ENCODE data around the gene TIAM1.

TIAM1 gene

DNA sequence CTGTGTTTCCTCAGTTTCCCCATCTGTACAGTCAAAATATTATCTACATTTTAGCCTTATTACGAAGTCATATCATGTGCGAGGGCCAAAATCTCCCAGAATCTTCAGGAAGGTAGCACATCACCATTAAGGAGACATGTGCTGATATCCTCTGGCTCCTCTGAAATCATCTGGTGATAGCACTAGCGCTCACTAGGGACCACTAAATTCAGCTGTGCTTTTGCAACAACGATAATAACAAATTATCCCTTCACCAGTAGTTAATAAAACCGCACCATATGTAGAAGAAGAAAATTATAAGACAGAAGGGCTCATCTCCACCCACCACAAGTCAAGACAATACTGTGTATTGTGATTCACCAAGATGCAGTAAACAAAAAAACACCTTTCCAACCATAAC lies 53.3 kb downstream of the TIAM1 start:
- H3K9me3 ChIP-seq (ENCODE audit: control insufficient read depth, low read length) = no peaks in the 10 kb centered on the region
- H3K27me3 ChIP-seq (ENCODE audit: control insufficient read depth, insufficient read depth, low read length) = no peaks in the 10 kb centered on the region
- H3K36me3 ChIP-seq (ENCODE audit: control insufficient read depth, insufficient read depth, low read length) = no peaks in the 10 kb centered on the region
- peaks cover 14% of the 10 kb centered on the region for H3K4me1 ChIP-seq (ENCODE audit: control insufficient read depth, insufficient read depth, low read length)
- no peak overlapping the region for H3K9ac ChIP-seq (ENCODE audit: low read length)
- H3K4me3 ChIP-seq (ENCODE audit: low read length) = no peak overlapping the region

DNA sequence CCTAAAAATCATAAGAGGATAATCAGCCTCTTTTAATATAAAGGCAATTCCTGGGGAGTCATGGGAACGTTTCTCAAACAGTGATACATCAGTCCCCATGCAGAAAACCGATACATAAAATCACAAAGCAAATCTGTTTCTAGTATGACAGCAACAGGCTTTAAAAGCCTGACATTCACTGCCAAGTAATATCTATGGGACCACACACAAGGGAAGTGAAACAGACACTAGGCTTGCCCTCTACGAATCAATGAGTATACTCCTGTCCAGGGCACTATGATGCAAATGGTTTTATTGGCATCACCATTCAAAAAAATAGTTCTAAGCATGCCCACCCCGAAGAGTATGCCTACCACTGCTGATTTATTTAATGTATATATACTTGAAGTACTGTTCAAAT lies 54.4 kb downstream of the TIAM1 start:
- H3K9ac ChIP-seq (ENCODE audit: low read length) = no peak overlapping the region
- H3K9me3 ChIP-seq (ENCODE audit: control insufficient read depth, low read length) = no peaks in the 10 kb centered on the region
- H3K27me3 ChIP-seq (ENCODE audit: control insufficient read depth, insufficient read depth, low read length) = no peaks in the 10 kb centered on the region
- peaks cover 19% of the 10 kb centered on the region for H3K4me1 ChIP-seq (ENCODE audit: control insufficient read depth, insufficient read depth, low read length)
- no peak overlapping the region for H3K4me3 ChIP-seq (ENCODE audit: low read length)
- no peaks in the 10 kb centered on the region for H3K36me3 ChIP-seq (ENCODE audit: control insufficient read depth, insufficient read depth, low read length)

DNA sequence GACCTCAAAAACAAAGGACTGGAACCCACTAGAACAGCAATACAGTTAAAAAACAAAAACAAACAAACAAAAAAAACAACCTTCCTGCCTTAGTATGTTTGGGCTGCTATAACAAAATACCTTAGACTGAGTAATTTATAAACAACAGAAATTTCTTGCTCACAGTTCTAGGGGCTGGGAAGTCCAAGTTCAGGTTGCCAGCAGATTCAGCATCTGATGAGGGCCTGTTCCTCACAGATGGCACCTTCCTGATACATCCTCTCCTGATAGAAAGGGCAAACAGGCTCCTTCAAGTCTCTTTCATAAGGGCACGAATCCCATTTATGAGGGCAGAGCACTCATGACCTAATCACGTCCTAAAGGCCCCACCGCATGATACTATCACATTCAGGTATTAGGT lies 55.9 kb downstream of the TIAM1 start:
- Histone ChIP-seq H3K4me1 (ENCODE audit: control insufficient read depth, insufficient read depth, low read length) (peaks cover 8% of the 10 kb centered on the region), H3K4me3 (ENCODE audit: low read length) (no peak overlapping the region), H3K9me3 (ENCODE audit: control insufficient read depth, low read length) (no peaks in the 10 kb centered on the region), H3K36me3 (ENCODE audit: control insufficient read depth, insufficient read depth, low read length) (no peaks in the 10 kb centered on the region), H3K9ac (ENCODE audit: low read length) (no peak overlapping the region), H3K27me3 (ENCODE audit: control insufficient read depth, insufficient read depth, low read length) (no peaks in the 10 kb centered on the region)

DNA sequence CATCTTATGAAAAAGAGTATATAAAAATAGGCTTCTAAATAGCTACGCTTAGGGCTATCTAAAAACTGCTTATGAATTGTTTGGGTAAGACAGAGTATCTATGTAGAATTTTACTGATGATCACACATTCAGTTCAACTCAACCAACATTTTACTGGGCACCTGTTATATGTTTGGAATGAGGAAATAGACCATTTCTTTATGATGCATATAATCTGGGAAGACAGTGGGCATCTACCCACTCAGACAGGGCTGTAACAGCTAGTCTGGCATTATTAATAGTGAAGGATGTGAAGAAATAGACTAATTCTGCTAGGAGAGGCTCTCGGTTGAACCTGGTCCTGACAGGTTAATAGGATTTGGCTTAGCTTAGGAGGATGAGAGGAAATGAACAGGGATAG lies 56.9 kb downstream of the TIAM1 start:
- H3K27me3 ChIP-seq (ENCODE audit: control insufficient read depth, insufficient read depth, low read length) = no peaks in the 10 kb centered on the region
- H3K36me3 ChIP-seq (ENCODE audit: control insufficient read depth, insufficient read depth, low read length) = no peaks in the 10 kb centered on the region
- H3K4me1 ChIP-seq (ENCODE audit: control insufficient read depth, insufficient read depth, low read length) = peaks cover 17% of the 10 kb centered on the region
- no peak overlapping the region for H3K4me3 ChIP-seq (ENCODE audit: low read length)
- no peak overlapping the region for H3K9ac ChIP-seq (ENCODE audit: low read length)
- no peaks in the 10 kb centered on the region for H3K9me3 ChIP-seq (ENCODE audit: control insufficient read depth, low read length)

DNA sequence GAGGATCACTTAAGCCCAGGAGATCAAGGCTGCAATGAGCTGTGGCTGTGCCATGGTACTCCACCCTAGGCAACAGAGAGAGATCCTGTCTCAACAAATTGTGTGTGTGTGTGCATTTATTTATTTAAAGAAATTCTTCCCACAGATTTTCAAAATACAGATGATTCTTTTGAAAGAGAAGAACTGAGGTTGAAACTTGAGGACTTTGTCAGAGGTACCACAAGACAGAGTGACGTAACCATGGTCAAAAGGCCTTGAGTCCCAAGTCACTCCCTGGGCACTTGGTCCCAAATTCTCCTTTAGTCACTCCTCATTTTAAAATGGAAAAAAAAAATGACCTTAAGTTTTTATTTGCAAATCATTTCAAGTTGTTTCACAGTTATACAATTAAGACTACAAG lies 57.4 kb downstream of the TIAM1 start:
- no peaks in the 10 kb centered on the region for H3K9me3 ChIP-seq (ENCODE audit: control insufficient read depth, low read length)

DNA sequence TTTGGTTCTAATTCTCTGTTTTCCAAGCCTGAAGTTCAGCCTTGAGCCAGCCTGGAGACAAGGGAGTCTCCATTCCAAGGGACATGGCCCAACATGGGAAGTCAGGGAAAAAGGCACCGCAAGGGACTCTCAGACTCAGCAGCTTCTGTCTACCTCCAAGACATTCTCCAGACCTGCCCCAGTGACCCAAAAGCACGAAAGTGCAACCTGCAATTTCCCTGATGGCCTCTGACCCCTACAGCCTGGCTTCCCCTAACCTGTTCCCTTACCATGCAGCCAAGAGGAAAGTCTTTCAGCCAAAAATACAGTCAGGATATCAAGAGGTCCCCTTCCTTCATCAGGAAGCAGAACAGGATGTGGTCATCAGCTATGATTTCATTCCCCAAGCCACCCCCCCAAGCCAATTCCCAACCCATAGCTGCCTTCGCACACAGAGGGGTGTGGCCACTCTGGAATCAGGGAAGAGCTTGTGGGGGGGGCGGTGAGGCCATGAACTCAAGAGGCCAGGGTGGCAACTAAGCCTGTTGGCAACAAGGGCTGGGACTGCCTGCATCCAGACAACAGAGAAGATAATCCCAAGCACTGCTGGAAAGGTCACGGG lies 59.2 kb downstream of the TIAM1 start:
- Histone ChIP-seq H3K36me3 (ENCODE audit: control insufficient read depth, insufficient read depth, low read length) (no peaks in the 10 kb centered on the region), H3K4me1 (ENCODE audit: control insufficient read depth, insufficient read depth, low read length) (peaks cover 20% of the 10 kb centered on the region)

More for the DNA sequence above, 57.4 kb downstream of the TIAM1 start:
- Histone ChIP-seq H3K27me3 (ENCODE audit: control insufficient read depth, insufficient read depth, low read length) (no peaks in the 10 kb centered on the region), H3K36me3 (ENCODE audit: control insufficient read depth, insufficient read depth, low read length) (no peaks in the 10 kb centered on the region), H3K4me1 (ENCODE audit: control insufficient read depth, insufficient read depth, low read length) (peaks cover 20% of the 10 kb centered on the region), H3K4me3 (ENCODE audit: low read length) (no peak overlapping the region), H3K9ac (ENCODE audit: low read length) (no peak overlapping the region)

DNA sequence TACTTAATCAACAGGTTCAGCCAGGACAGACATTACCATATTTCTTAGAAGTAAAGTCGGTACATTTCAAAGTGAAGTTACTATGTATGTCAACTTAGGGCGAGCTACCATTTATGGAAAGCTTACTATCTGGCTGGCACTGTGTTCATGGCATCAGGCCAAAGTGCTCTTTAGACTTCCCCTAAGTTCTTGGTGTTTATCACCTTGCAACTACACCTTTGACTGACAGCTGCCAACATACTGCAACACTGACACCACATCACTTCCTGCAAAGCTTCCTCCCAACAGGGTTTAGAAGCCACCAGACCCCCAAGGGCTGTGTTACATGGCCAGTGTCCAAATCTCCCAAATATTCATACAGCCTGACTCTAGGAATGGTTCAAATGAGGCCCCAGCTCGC lies 61.0 kb downstream of the TIAM1 start:
- Histone ChIP-seq H3K9me3 (ENCODE audit: control insufficient read depth, low read length) (no peaks in the 10 kb centered on the region), H3K9ac (ENCODE audit: low read length) (no peak overlapping the region), H3K27me3 (ENCODE audit: control insufficient read depth, insufficient read depth, low read length) (no peaks in the 10 kb centered on the region), H3K4me3 (ENCODE audit: low read length) (no peak overlapping the region), H3K4me1 (ENCODE audit: control insufficient read depth, insufficient read depth, low read length) (peaks cover 28% of the 10 kb centered on the region), H3K36me3 (ENCODE audit: control insufficient read depth, insufficient read depth, low read length) (no peaks in the 10 kb centered on the region)

More for the DNA sequence above, 59.2 kb downstream of the TIAM1 start:
- H3K4me3 ChIP-seq (ENCODE audit: low read length) = no peak overlapping the region
- H3K27me3 ChIP-seq (ENCODE audit: control insufficient read depth, insufficient read depth, low read length) = no peaks in the 10 kb centered on the region
- no peaks in the 10 kb centered on the region for H3K9me3 ChIP-seq (ENCODE audit: control insufficient read depth, low read length)
- H3K9ac ChIP-seq (ENCODE audit: low read length) = no peak overlapping the region

DNA sequence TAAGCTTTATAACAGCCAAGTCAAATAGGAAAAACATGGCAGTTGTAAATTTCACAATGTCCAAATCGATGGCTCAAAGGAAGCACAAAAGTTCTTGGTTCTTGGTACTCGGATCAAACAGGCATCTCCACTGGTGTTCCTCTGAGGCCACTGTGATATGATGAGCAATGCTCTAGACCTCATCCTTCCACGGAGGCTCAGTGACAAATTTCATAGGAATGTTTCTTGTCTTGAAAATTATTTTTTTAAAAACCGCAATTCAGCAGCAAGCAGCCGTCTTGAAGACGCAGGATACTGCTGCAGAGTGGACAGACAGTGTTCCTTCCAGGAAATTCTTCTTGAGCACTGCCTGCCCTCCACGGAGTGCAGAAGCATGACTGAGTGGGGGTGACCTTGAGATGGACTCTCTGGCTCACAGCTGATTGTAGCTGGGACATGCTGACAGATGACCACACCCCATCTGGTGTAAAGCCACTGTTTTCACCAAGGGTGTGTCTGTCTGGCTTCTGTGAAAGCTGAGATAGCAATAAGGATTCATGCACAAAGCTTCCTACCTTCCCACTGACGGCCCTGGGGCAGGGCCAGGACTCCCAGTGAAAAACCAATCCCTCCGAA lies 61.9 kb downstream of the TIAM1 start:
- H3K4me1 ChIP-seq (ENCODE audit: control insufficient read depth, insufficient read depth, low read length) = peaks cover 32% of the 10 kb centered on the region
- no peaks in the 10 kb centered on the region for H3K36me3 ChIP-seq (ENCODE audit: control insufficient read depth, insufficient read depth, low read length)
- H3K4me3 ChIP-seq (ENCODE audit: low read length) = no peak overlapping the region
- H3K9ac ChIP-seq (ENCODE audit: low read length) = no peak overlapping the region
- no peaks in the 10 kb centered on the region for H3K9me3 ChIP-seq (ENCODE audit: control insufficient read depth, low read length)
- no peaks in the 10 kb centered on the region for H3K27me3 ChIP-seq (ENCODE audit: control insufficient read depth, insufficient read depth, low read length)

DNA sequence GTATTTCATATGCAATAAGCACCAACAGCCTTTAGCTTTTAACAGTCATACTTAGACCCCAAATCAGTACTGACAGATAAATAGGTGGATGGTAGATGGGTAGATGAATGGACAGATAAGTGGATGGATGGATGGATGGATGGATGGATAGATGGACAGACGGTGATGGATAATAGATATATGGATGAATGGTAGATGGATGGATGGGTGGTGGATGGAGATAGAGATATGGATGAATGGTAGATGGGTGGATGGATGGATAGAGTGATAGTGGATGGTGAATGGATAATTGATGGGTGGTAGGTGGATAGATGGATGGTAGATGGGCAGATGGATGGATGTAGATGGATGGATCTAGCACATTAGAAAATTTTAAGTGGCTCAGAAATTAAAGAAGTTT lies 62.5 kb downstream of the TIAM1 start:
- H3K9ac ChIP-seq (ENCODE audit: low read length) = no peak overlapping the region
- no peak overlapping the region for H3K4me3 ChIP-seq (ENCODE audit: low read length)
- H3K9me3 ChIP-seq (ENCODE audit: control insufficient read depth, low read length) = no peaks in the 10 kb centered on the region
- no peaks in the 10 kb centered on the region for H3K36me3 ChIP-seq (ENCODE audit: control insufficient read depth, insufficient read depth, low read length)
- H3K27me3 ChIP-seq (ENCODE audit: control insufficient read depth, insufficient read depth, low read length) = no peaks in the 10 kb centered on the region
- H3K4me1 ChIP-seq (ENCODE audit: control insufficient read depth, insufficient read depth, low read length) = peaks cover 32% of the 10 kb centered on the region

DNA sequence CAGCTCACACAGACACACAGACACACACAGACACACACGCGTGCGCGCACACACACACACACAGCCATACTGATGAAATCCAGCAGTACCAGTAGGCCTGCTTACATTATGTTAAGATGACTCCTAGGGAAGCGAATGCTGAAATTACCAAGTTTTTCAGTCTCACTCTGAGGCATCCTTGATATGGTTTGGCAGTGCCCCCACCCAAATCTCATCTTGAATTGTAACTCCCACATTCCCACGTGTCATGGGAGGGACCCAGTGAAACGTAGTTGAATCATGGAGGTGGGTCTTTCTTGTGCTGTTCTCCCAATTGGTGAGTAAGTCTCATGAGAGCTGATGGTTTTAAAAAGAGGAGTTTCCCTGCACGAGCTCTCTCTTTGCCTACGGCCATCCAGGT lies 64.1 kb downstream of the TIAM1 start:
- Histone ChIP-seq H3K36me3 (ENCODE audit: control insufficient read depth, insufficient read depth, low read length) (no peaks in the 10 kb centered on the region), H3K9me3 (ENCODE audit: control insufficient read depth, low read length) (no peaks in the 10 kb centered on the region)

DNA sequence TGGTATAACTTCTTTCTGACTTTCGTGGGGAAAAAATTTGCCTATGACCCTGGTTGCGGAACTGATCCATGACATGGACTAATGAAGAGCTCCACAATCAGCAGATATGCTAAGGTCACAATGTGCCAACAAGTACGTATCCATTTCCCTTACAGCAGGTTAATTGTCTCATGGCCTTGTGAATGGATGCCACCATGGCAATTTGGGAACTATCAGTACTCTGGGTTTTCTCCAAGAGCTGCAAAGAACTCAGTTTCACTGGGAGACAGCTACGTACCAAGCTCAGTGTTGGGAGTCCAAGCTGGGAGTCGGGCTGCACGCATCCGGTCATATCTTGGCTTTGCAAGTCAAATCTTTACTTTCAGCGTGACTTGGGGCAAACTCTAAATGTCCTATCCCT lies 64.8 kb downstream of the TIAM1 start:
- H3K4me1 ChIP-seq (ENCODE audit: control insufficient read depth, insufficient read depth, low read length) = peaks cover 29% of the 10 kb centered on the region
- H3K9ac ChIP-seq (ENCODE audit: low read length) = no peak overlapping the region
- no peaks in the 10 kb centered on the region for H3K36me3 ChIP-seq (ENCODE audit: control insufficient read depth, insufficient read depth, low read length)
- H3K4me3 ChIP-seq (ENCODE audit: low read length) = no peak overlapping the region
- no peaks in the 10 kb centered on the region for H3K27me3 ChIP-seq (ENCODE audit: control insufficient read depth, insufficient read depth, low read length)
- H3K9me3 ChIP-seq (ENCODE audit: control insufficient read depth, low read length) = no peaks in the 10 kb centered on the region

More for the DNA sequence above, 64.1 kb downstream of the TIAM1 start:
- no peak overlapping the region for H3K4me3 ChIP-seq (ENCODE audit: low read length)
- no peaks in the 10 kb centered on the region for H3K27me3 ChIP-seq (ENCODE audit: control insufficient read depth, insufficient read depth, low read length)
- no peak overlapping the region for H3K9ac ChIP-seq (ENCODE audit: low read length)
- peaks cover 29% of the 10 kb centered on the region for H3K4me1 ChIP-seq (ENCODE audit: control insufficient read depth, insufficient read depth, low read length)

DNA sequence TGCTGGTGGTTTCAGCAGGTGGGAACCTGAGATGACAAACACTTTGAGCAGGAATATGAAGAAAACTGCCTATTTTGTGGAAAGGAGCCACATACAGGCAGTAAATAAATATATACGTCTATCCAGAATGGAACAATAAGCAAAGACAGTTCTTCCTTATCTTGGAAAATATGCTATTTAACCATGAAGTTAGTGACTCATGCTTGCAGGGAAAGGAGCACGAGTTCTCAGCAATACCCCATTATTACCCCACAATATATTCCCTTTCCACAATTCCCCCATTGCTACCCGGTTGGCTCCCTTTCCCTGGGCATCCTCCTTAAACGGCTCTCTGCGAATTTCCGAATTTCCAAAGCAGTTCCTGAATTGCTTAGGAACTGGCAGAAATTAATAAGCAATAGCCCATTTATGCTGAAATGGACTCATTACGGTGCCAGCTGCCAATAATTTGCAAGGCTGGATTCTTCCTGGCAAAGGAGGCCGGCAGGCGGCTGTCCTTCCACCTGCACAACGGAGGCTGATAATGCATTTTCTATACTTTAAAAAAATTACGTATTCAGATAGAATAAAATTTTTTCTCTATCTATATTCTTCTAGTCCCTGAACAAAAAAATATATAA lies 65.4 kb downstream of the TIAM1 start:
- Histone ChIP-seq H3K4me3 (ENCODE audit: low read length) (no peak overlapping the region), H3K9ac (ENCODE audit: low read length) (no peak overlapping the region), H3K9me3 (ENCODE audit: control insufficient read depth, low read length) (no peaks in the 10 kb centered on the region), H3K36me3 (ENCODE audit: control insufficient read depth, insufficient read depth, low read length) (no peaks in the 10 kb centered on the region), H3K27me3 (ENCODE audit: control insufficient read depth, insufficient read depth, low read length) (no peaks in the 10 kb centered on the region), H3K4me1 (ENCODE audit: control insufficient read depth, insufficient read depth, low read length) (peaks cover 29% of the 10 kb centered on the region)

Measured in mucosa of stomach (tissue), 1 donor.